HL-60 (cell line): ENCODE results near the gene MYH11.

ENCODE experiments used
- CTCF ChIP-seq: IDR thresholded peaks from one replicate; pipeline ENCODE4 v1.5.1; 2011; ENCODE audit warnings: low read length, control low read depth, inconsistent platforms; ENCODE audit not compliant: insufficient read depth
- POLR2AphosphoS5 ChIP-seq: IDR thresholded peaks from 2 replicates; pipeline ENCODE4 v1.6.1; 2012; ENCODE audit warnings: low read depth
- REST ChIP-seq: IDR thresholded peaks from 2 replicates; pipeline ENCODE4 v1.6.1; 2012; ENCODE audit warnings: low read depth; ENCODE audit not compliant: insufficient replicate concordance
- SPI1 ChIP-seq: IDR thresholded peaks from 2 replicates; pipeline ENCODE4 v1.6.1; 2012; ENCODE audit warnings: low read depth, mild to moderate bottlenecking, borderline replicate concordance

GRCh38 chr16:15829460-15829859, 27.4 kb downstream of the MYH11 start:
- no peak for TF ChIP-seq REST
- TF ChIP-seq CTCF, result no peak
- peak; percentile 17; the same call in 1 of the 2 replicates for TF ChIP-seq POLR2AphosphoS5
- peak; percentile 76 for TF ChIP-seq SPI1
